Tibial artery (tissue), 4 donors: ENCODE data around the gene TCL1B.
"Not testable (repeated sequence)": the region's sequence is repeated elsewhere in the genome, so short reads cannot be mapped to it uniquely, and the experiment has no call there.

Experiments used
- DNase-seq, 2 donors: peaks; one replicate each; pipeline ENCODE4 v3.0.0-alpha.2; 2019
- H3K27ac ChIP-seq, 2 donors: fragments of 200-600 bp; sonication (generic) in 1 of 2; 1 replicate in 1 of 2; 2 replicates in 1 of 2; pipeline ENCODE4 v1.5.1; 2018 to 2019; ENCODE audit warnings: mild to moderate bottlenecking in 1 of 2
- H3K27me3 ChIP-seq, 2 donors: fragments of 200-600 bp; sonication (generic) in 1 of 2; one replicate each; pipeline versions ENCODE4 v1.5.1 to v1.6.0; 2016 to 2019
- H3K36me3 ChIP-seq, 3 donors: fragments of 200-600 bp; sonication (generic) in 2 of 3; one replicate each; pipeline ENCODE4 v1.5.1; 2016 to 2019; ENCODE audit warnings: mild to moderate bottlenecking in 2 of 3
- H3K4me1 ChIP-seq, 4 donors: fragments of 200-600 bp; sonication (generic) in 2 of 4; 1 replicate in 3 of 4; 2 replicates in 1 of 4; pipeline ENCODE4 v1.5.1; 2016 to 2019
- H3K4me3 ChIP-seq, 2 donors: fragments of 200-600 bp; sonication (generic) in 1 of 2; 1 replicate in 1 of 2; 2 replicates in 1 of 2; pipeline ENCODE4 v1.5.1; 2018 to 2019; ENCODE audit warnings: mild to moderate bottlenecking in 2 of 2
- H3K9me3 ChIP-seq, 3 donors: fragments of 200-600 bp; sonication (generic) in 1 of 3; one replicate each; pipeline ENCODE4 v1.5.1; 2016 to 2019
- CTCF ChIP-seq, 2 experiments: fragments of 200-600 bp in 1 of 2; fragments of 450-650 bp in 1 of 2; IDR thresholded peaks; one replicate each; pipeline ENCODE4 v1.5.1; 2017 to 2019; ENCODE audit warnings: antibody characterized with exemption in 2 of 2, mild to moderate bottlenecking in 1 of 2, moderate library complexity in 1 of 2
- intact Hi-C: fragments of 100-400 bp; cut with DNase I; formaldehyde crosslinking; loops from one replicate; pipeline ENCODE4 v1.15.0; 2023; ENCODE audit warnings: low total_unique reads

Gene TCL1B

GRCh38 chr14:95663226-95663797, 22.9 kb upstream of the TCL1B start:
- no peaks in the 10 kb centered on the region for H3K9me3 ChIP-seq
- no peaks in the 10 kb centered on the region for H3K36me3 ChIP-seq
- no peak overlapping the region for H3K4me3 ChIP-seq
- no peak overlapping the region for H3K27ac ChIP-seq
- H3K4me1 ChIP-seq = peaks cover 0 to 17% (median 0%) of the 10 kb centered on the region in 4 donors
- peaks cover 0 to 25% of the 10 kb centered on the region in 2 donors for H3K27me3 ChIP-seq
- intact Hi-C loops = no loop called here
- TF ChIP-seq CTCF (IDR thresholded peaks at IDR 0.05) = no peak
- DNase-seq = no peak

GRCh38 chr14:95664066-95664465, 22.2 kb upstream of the TCL1B start:
- H3K36me3 ChIP-seq = no peaks in the 10 kb centered on the region
- H3K27ac ChIP-seq = no peak overlapping the region
- intact Hi-C loops = no loop called here
- H3K4me1 ChIP-seq = peaks cover 0 to 17% (median 0%) of the 10 kb centered on the region in 4 donors
- peaks cover 0 to 20% of the 10 kb centered on the region in 2 donors for H3K27me3 ChIP-seq
- no peaks in the 10 kb centered on the region for H3K9me3 ChIP-seq
- TF ChIP-seq CTCF (IDR thresholded peaks at IDR 0.05) = no peak
- H3K4me3 ChIP-seq = no peak overlapping the region
- DNase-seq = no peak

GRCh38 chr14:95664546-95664945, 21.7 kb upstream of the TCL1B start:
- Histone ChIP-seq H3K4me1 (peaks cover 0 to 17% (median 0%) of the 10 kb centered on the region in 4 donors), H3K36me3 (no peaks in the 10 kb centered on the region), H3K27ac (no peak overlapping the region), H3K9me3 (no peaks in the 10 kb centered on the region), H3K27me3 (peaks cover 0 to 16% of the 10 kb centered on the region in 2 donors), H3K4me3 (no peak overlapping the region)
- no peak for TF ChIP-seq CTCF (IDR thresholded peaks at IDR 0.05)
- intact Hi-C loops = no loop called here
- DNase-seq = no peak

DNA sequence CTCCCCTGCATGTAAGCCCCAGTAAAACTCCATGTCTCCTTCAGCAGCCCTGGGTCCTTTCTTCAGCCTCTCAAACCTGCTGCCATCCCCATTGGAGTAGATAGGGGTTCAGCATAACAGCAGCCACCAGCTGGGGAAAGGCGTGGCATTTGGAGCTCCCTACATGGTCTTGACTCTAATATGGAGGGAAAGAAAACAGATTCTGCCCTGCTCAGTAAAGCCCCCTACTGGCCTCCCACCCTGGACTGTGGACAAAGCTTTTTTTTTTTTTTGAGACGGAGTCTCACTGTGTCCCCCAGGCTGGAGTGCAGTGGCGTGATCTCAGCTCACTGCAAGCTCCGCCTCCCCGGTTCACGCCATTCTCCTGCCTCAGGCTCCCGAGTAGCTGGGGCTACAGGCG, 20.7 kb upstream of the TCL1B start:
- intact Hi-C loops = not testable (repeated sequence)
- peaks cover 0 to 14% (median 0%) of the 10 kb centered on the region in 4 donors for H3K4me1 ChIP-seq

GRCh38 chr14:95666450-95666849, 19.8 kb upstream of the TCL1B start:
- intact Hi-C loops = no loop called here
- Histone ChIP-seq H3K9me3 (no peaks in the 10 kb centered on the region), H3K27ac (no peak overlapping the region), H3K4me1 (peaks cover 0 to 13% (median 0%) of the 10 kb centered on the region in 4 donors), H3K27me3 (peaks cover 0 to 14% of the 10 kb centered on the region in 2 donors), H3K4me3 (no peak overlapping the region), H3K36me3 (no peaks in the 10 kb centered on the region)
- TF ChIP-seq CTCF (IDR thresholded peaks at IDR 0.05) = no peak
- DNase-seq = no peak

More for the DNA sequence above, 20.7 kb upstream of the TCL1B start:
- not testable (repeated sequence) for H3K27me3 ChIP-seq, H3K27ac ChIP-seq, H3K9me3 ChIP-seq, H3K36me3 ChIP-seq, H3K4me3 ChIP-seq, DNase-seq

DNA sequence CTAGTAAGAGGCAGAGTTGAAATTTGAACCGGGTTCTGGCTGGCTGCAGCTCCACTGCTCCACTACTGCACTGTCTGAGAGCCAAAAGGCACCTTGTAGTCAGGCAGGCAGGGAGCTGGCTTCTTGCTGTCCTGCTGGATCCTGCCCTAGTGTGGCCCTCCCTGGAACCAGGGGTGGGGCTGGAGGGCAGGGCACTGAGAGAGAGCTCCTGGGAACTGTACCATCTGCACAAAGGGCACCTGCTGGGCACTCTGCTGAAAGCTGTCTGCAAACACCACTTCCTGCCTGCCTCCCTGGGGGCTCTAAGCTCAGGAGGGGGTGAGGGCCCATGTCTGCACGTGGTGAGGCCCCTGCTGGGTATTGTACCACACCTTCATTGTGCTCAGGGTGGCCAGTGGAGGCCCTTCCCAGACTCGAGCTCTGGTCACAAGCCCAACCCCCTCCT, 19.0 kb upstream of the TCL1B start:
- no peak for TF ChIP-seq CTCF (IDR thresholded peaks at IDR 0.05)
- Histone ChIP-seq H3K9me3 (no peaks in the 10 kb centered on the region), H3K27ac (no peak overlapping the region), H3K4me3 (no peak overlapping the region), H3K36me3 (no peaks in the 10 kb centered on the region), H3K27me3 (peaks cover 0 to 14% of the 10 kb centered on the region in 2 donors), H3K4me1 (peaks cover 0 to 13% (median 0%) of the 10 kb centered on the region in 4 donors)
- intact Hi-C loops = no loop called here
- no peak for DNase-seq
